ENCODE data around the gene TAF1L.

Gene TAF1L

GRCh38 chr9:32625320-32625719 is 10.1 kb downstream of the TAF1L start:
- Histone ChIP-seq H2AK5ac (ENCODE audit: low read length, severe bottlenecking) (no peak overlapping the region), H2BK120ac (ENCODE audit: low read depth, low read length) (no peak overlapping the region), H2BK5ac (ENCODE audit: low read depth, low read length, poor library complexity, severe bottlenecking) (no peak overlapping the region), H4K8ac (ENCODE audit: low read length) (no peak overlapping the region), H3K79me1 (replicated peaks; ENCODE audit: low read length, poor library complexity, severe bottlenecking) (no peaks in the 10 kb centered on the region), H3K9me3 (ENCODE audit: control insufficient read depth, low read length) (no peaks in the 10 kb centered on the region), H2AFZ (ENCODE audit: low read depth, low read length) (no peak overlapping the region), H3K14ac (ENCODE audit: low read length in 2 of 2) (no peak overlapping the region), H3K27me3 (ENCODE audit: control insufficient read depth in 1 of 2, insufficient read depth in 1 of 2, low read length in 2 of 2) (peaks cover 0 to 3% of the 10 kb centered on the region in 2 experiments), H3K4me3 (ENCODE audit: insufficient read depth in 1 of 2, low read depth in 1 of 2, low read length in 2 of 2) (no peak overlapping the region), H3K18ac (ENCODE audit: low read depth in 1 of 2, low read length in 2 of 2) (no peak overlapping the region), H3K23ac (ENCODE audit: low read length in 2 of 2) (no peak overlapping the region), H3K4me2 (ENCODE audit: low read length, poor library complexity, severe bottlenecking) (no peak overlapping the region), H2BK15ac (ENCODE audit: low read depth, poor library complexity, severe bottlenecking) (no peak overlapping the region), H3K4me1 (ENCODE audit: control insufficient read depth, insufficient read depth, low read depth, low read length) (no peaks in the 10 kb centered on the region), H3K4ac (ENCODE audit: low read depth in 1 of 2, low read length in 2 of 2) (no peak overlapping the region), H3K27ac (ENCODE audit: low read length, poor library complexity, severe bottlenecking) (no peak overlapping the region), H2BK12ac (ENCODE audit: low read length in 2 of 2) (no peak overlapping the region), H3K36me3 (ENCODE audit: control insufficient read depth in 1 of 2, insufficient read depth in 2 of 2, low read depth in 1 of 2, low read length in 2 of 2) (no peaks in the 10 kb centered on the region), H3K9ac (ENCODE audit: low read length) (no peak overlapping the region), H4K91ac (ENCODE audit: low read length) (no peak overlapping the region)
- no peak for DNase-seq
- WGBS: 77% methylated on average over 2 of the region's 2 CpGs

GRCh38 chr9:32622948-32623347 is 12.5 kb downstream of the TAF1L start:
- H3K4me2 ChIP-seq (ENCODE audit: low read length, poor library complexity, severe bottlenecking): no peak overlapping the region
- H2BK120ac ChIP-seq (ENCODE audit: low read depth, low read length): no peak overlapping the region
- H2BK5ac ChIP-seq (ENCODE audit: low read depth, low read length, poor library complexity, severe bottlenecking): no peak overlapping the region
- H2AFZ ChIP-seq (ENCODE audit: low read depth, low read length): no peak overlapping the region
- no peak overlapping the region for H2AK5ac ChIP-seq (ENCODE audit: low read length, severe bottlenecking)
- H2BK12ac ChIP-seq (ENCODE audit: low read length in 2 of 2): no peak overlapping the region
- no peak overlapping the region for H3K4ac ChIP-seq (ENCODE audit: low read depth in 1 of 2, low read length in 2 of 2)
- no peak overlapping the region for H3K9ac ChIP-seq (ENCODE audit: low read length)
- no peak overlapping the region for H3K27ac ChIP-seq (ENCODE audit: low read length, poor library complexity, severe bottlenecking)
- no peaks in the 10 kb centered on the region for H3K36me3 ChIP-seq (ENCODE audit: control insufficient read depth in 1 of 2, insufficient read depth in 2 of 2, low read depth in 1 of 2, low read length in 2 of 2)
- no CpG with 5 or more reads among the region's 1 CpG for WGBS
- H4K8ac ChIP-seq (ENCODE audit: low read length): no peak overlapping the region
- H3K18ac ChIP-seq (ENCODE audit: low read depth in 1 of 2, low read length in 2 of 2): no peak overlapping the region
- no peak for DNase-seq
- H4K91ac ChIP-seq (ENCODE audit: low read length): no peak overlapping the region
- no peaks in the 10 kb centered on the region for H3K4me1 ChIP-seq (ENCODE audit: control insufficient read depth, insufficient read depth, low read depth, low read length)
- no peak overlapping the region for H2BK15ac ChIP-seq (ENCODE audit: low read depth, poor library complexity, severe bottlenecking)
- no peak overlapping the region for H3K4me3 ChIP-seq (ENCODE audit: insufficient read depth in 1 of 2, low read depth in 1 of 2, low read length in 2 of 2)
- peaks cover 0 to 2% of the 10 kb centered on the region in 2 experiments for H3K27me3 ChIP-seq (ENCODE audit: control insufficient read depth in 1 of 2, insufficient read depth in 1 of 2, low read length in 2 of 2)
- no peaks in the 10 kb centered on the region for H3K9me3 ChIP-seq (ENCODE audit: control insufficient read depth, low read length)
- H3K14ac ChIP-seq (ENCODE audit: low read length in 2 of 2): no peak overlapping the region
- no peaks in the 10 kb centered on the region for H3K79me1 ChIP-seq (replicated peaks; ENCODE audit: low read length, poor library complexity, severe bottlenecking)
- no peak overlapping the region for H3K23ac ChIP-seq (ENCODE audit: low read length in 2 of 2)

- H3K9me3 ChIP-seq (ENCODE audit: control insufficient read depth, low read length): no peaks in the 10 kb centered on the region
- H3K79me1 ChIP-seq (replicated peaks; ENCODE audit: low read length, poor library complexity, severe bottlenecking): no peaks in the 10 kb centered on the region
- no peak overlapping the region for H2BK120ac ChIP-seq (ENCODE audit: low read depth, low read length)
- H3K36me3 ChIP-seq (ENCODE audit: control insufficient read depth in 1 of 2, insufficient read depth in 2 of 2, low read depth in 1 of 2, low read length in 2 of 2): no peaks in the 10 kb centered on the region
- H3K14ac ChIP-seq (ENCODE audit: low read length in 2 of 2): no peak overlapping the region
- DNase-seq: no peak
- H3K18ac ChIP-seq (ENCODE audit: low read depth in 1 of 2, low read length in 2 of 2): no peak overlapping the region
- peaks cover 4 to 7% of the 10 kb centered on the region in 2 experiments for H3K27me3 ChIP-seq (ENCODE audit: control insufficient read depth in 1 of 2, insufficient read depth in 1 of 2, low read length in 2 of 2)
- no peak overlapping the region for H2AK5ac ChIP-seq (ENCODE audit: low read length, severe bottlenecking)
- H2AFZ ChIP-seq (ENCODE audit: low read depth, low read length): no peak overlapping the region
- no peak overlapping the region for H3K4me2 ChIP-seq (ENCODE audit: low read length, poor library complexity, severe bottlenecking)
- H2BK15ac ChIP-seq (ENCODE audit: low read depth, poor library complexity, severe bottlenecking): no peak overlapping the region
- no peak overlapping the region for H3K4me3 ChIP-seq (ENCODE audit: insufficient read depth in 1 of 2, low read depth in 1 of 2, low read length in 2 of 2)
- H2BK5ac ChIP-seq (ENCODE audit: low read depth, low read length, poor library complexity, severe bottlenecking): no peak overlapping the region
- no peak overlapping the region for H2BK12ac ChIP-seq (ENCODE audit: low read length in 2 of 2)
- H3K23ac ChIP-seq (ENCODE audit: low read length in 2 of 2): no peak overlapping the region
- no peak overlapping the region for H4K8ac ChIP-seq (ENCODE audit: low read length)
- WGBS: 84% methylated on average over 5 of the region's 5 CpGs
- H3K9ac ChIP-seq (ENCODE audit: low read length): no peak overlapping the region
- H3K4me1 ChIP-seq (ENCODE audit: control insufficient read depth, insufficient read depth, low read depth, low read length): no peaks in the 10 kb centered on the region
- no peak overlapping the region for H3K27ac ChIP-seq (ENCODE audit: low read length, poor library complexity, severe bottlenecking)
- H4K91ac ChIP-seq (ENCODE audit: low read length): peak overlapping the region; percentile 20
- no peak overlapping the region for H3K4ac ChIP-seq (ENCODE audit: low read depth in 1 of 2, low read length in 2 of 2)
Measured at GRCh38 chr9:32618261-32618660, 17.2 kb downstream of the TAF1L start.

- no peaks in the 10 kb centered on the region for H3K79me1 ChIP-seq (replicated peaks; ENCODE audit: low read length, poor library complexity, severe bottlenecking)
- no peak overlapping the region for H3K4me3 ChIP-seq (ENCODE audit: insufficient read depth in 1 of 2, low read depth in 1 of 2, low read length in 2 of 2)
- H3K18ac ChIP-seq (ENCODE audit: low read depth in 1 of 2, low read length in 2 of 2): no peak overlapping the region
- no peaks in the 10 kb centered on the region for H3K36me3 ChIP-seq (ENCODE audit: control insufficient read depth in 1 of 2, insufficient read depth in 2 of 2, low read depth in 1 of 2, low read length in 2 of 2)
- no peak overlapping the region for H2BK120ac ChIP-seq (ENCODE audit: low read depth, low read length)
- no peak overlapping the region for H2BK15ac ChIP-seq (ENCODE audit: low read depth, poor library complexity, severe bottlenecking)
- DNase-seq: no peak
- no peak overlapping the region for H4K91ac ChIP-seq (ENCODE audit: low read length)
- no peak overlapping the region for H2BK5ac ChIP-seq (ENCODE audit: low read depth, low read length, poor library complexity, severe bottlenecking)
- H3K14ac ChIP-seq (ENCODE audit: low read length in 2 of 2): no peak overlapping the region
- H3K9me3 ChIP-seq (ENCODE audit: control insufficient read depth, low read length): peaks cover 4% of the 10 kb centered on the region
- no peak overlapping the region for H2AK5ac ChIP-seq (ENCODE audit: low read length, severe bottlenecking)
- H4K8ac ChIP-seq (ENCODE audit: low read length): no peak overlapping the region
- no peak overlapping the region for H3K4me2 ChIP-seq (ENCODE audit: low read length, poor library complexity, severe bottlenecking)
- no peak overlapping the region for H2AFZ ChIP-seq (ENCODE audit: low read depth, low read length)
- H3K27ac ChIP-seq (ENCODE audit: low read length, poor library complexity, severe bottlenecking): no peak overlapping the region
- H3K4me1 ChIP-seq (ENCODE audit: control insufficient read depth, insufficient read depth, low read depth, low read length): no peaks in the 10 kb centered on the region
- H2BK12ac ChIP-seq (ENCODE audit: low read length in 2 of 2): no peak overlapping the region
- H3K23ac ChIP-seq (ENCODE audit: low read length in 2 of 2): no peak overlapping the region
- WGBS: 60% methylated on average over 2 of the region's 2 CpGs
- peaks cover 0 to 8% of the 10 kb centered on the region in 2 experiments for H3K27me3 ChIP-seq (ENCODE audit: control insufficient read depth in 1 of 2, insufficient read depth in 1 of 2, low read length in 2 of 2)
- H3K4ac ChIP-seq (ENCODE audit: low read depth in 1 of 2, low read length in 2 of 2): no peak overlapping the region
- no peak overlapping the region for H3K9ac ChIP-seq (ENCODE audit: low read length)
Measured at GRCh38 chr9:32606811-32607210, 28.7 kb downstream of the TAF1L start.
